ENCODE results near the gene ADCY2. TPM values are rescaled to one million over a fixed set of nuclear protein-coding genes. Genes with fewer than 3 reads are reported as not detected.

The ADCY2 gene
- total and polyA plus RNA-seq, 2 of the 13 experiments (the other 11 are each of a cell fraction or from before 2014, with no cell fraction given) = not detected

DNA sequence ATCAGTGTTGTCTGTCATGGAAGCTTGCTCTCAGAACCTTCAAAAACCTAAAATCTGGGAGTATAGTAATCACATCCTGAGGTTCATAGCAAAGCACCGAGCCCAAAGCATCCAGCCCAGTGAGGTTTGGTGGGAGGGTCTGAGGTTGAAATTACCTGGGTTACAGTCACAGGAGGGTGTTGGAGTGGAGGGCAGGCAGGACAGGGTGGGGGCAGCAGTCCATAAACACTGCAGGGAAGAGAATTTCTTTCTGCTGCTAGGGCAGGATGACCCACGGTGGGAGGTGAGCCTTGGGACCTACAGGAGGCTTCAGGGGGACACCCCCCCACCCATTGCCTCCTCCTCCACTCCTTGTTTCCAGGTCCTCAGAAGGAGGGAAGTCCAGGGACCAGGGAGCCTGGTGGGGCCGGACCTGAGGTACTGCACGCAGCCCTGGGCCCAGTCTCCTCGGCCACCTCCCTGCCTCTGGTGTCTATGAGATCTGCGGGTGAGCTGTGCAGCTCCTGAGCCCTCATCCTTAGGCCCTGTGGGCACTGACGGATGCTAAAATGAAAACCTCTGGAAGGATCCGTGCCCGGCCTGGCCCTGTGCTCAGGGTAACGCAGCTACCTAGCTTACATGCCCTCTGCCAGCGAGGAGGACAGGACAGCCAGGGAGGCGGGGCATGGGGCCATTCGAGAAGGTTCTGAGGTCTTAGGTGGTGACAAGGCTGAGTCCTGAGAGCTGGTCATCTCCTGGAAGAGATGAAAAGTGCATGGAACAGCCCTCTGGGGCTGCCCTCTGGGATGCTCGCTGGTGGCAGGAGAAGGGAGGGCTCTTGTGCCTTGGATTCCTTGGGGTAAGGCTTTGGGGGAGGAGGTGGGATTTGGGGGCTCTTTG is 1.8 kb upstream of the ADCY2 start:
- in situ Hi-C loops (cut with HindIII; ENCODE audit: extremely low pct_ligation_motif_present, low pct_unique_long_range_greater_than_20kb) = loop anchor here (25.0 kb wide), 1 partner anchor 582 kb away; no protein-coding TSS in a partner anchor
- CTCF ChIA-PET (ENCODE audit: low intra/inter-chr PET ratio, low total read pairs) = no interaction called here
- no TSS peak for BruUV-seq (replicated peaks)

More for the DNA sequence above, 1.8 kb upstream of the ADCY2 start:
- no peaks in the 10 kb centered on the region for H3K36me3 ChIP-seq (replicated peaks in 1 of 2; ENCODE audit: control insufficient read depth in 1 of 2, insufficient read depth in 2 of 2, low read length in 2 of 2)
- H3K4me2 ChIP-seq (ENCODE audit: low read depth, low read length) = no peak overlapping the region
- no peak overlapping the region for H3K27ac ChIP-seq (ENCODE audit: extremely low read length, insufficient read depth, low read length)
- H3K9ac ChIP-seq (ENCODE audit: insufficient read depth, low read depth, low read length) = no peak overlapping the region
- no peak for FAIRE-seq
- no peaks in the 10 kb centered on the region for H3K4me1 ChIP-seq (ENCODE audit: insufficient read depth, low read length)
- 0% methylated on average over 4 of the region's 14 CpGs for WGBS (ENCODE audit: low lambda C conversion rate)
- no peak for TF ChIP-seq GMEB1 (CRISPR knock-in tag; IDR thresholded peaks at IDR 0.05; ENCODE audit: borderline replicate concordance)
- no peak for TF ChIP-seq ATM (IDR thresholded peaks at IDR 0.05; ENCODE audit: borderline replicate concordance)
- no peak for TF ChIP-seq ZNF839 (CRISPR knock-in tag; IDR thresholded peaks at IDR 0.05; ENCODE audit: borderline replicate concordance)
- TF ChIP-seq, protein P1, sequence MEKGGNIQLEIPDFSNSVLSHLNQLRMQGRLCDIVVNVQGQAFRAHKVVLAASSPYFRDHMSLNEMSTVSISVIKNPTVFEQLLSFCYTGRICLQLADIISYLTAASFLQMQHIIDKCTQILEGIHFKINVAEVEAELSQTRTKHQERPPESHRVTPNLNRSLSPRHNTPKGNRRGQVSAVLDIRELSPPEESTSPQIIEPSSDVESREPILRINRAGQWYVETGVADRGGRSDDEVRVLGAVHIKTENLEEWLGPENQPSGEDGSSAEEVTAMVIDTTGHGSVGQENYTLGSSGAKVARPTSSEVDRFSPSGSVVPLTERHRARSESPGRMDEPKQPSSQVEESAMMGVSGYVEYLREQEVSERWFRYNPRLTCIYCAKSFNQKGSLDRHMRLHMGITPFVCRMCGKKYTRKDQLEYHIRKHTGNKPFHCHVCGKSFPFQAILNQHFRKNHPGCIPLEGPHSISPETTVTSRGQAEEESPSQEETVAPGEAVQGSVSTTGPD (CRISPR knock-in tag; IDR thresholded peaks at IDR 0.05) = no peak
- no peak for TF ChIP-seq ZIK1 (CRISPR knock-in tag; IDR thresholded peaks at IDR 0.05; ENCODE audit: borderline replicate concordance, low read depth)
- no peak for TF ChIP-seq NFKBIZ (CRISPR knock-in tag; IDR thresholded peaks at IDR 0.05)
- TF ChIP-seq ZBTB26 (CRISPR knock-in tag; IDR thresholded peaks at IDR 0.05; ENCODE audit: borderline replicate concordance) = no peak
- no peak for TF ChIP-seq ZNF225 (CRISPR knock-in tag; IDR thresholded peaks at IDR 0.05)
- DNase-seq (ENCODE audit: low spot score) = no peak
- H3K9me3 ChIP-seq (ENCODE audit: low read length) = no peaks in the 10 kb centered on the region
- no peaks in the 10 kb centered on the region for H3K79me2 ChIP-seq (ENCODE audit: insufficient read depth, low read length)
- peak; percentile 19; the same call in 2 of the 3 replicates for ATAC-seq
- intact Hi-C loops (cut with micrococcal nuclease; ENCODE audit: unreplicated experiment) = loop anchor here (2.0 kb wide), 1 partner anchor 133 kb away; no protein-coding TSS in a partner anchor
- H3K4me3 ChIP-seq (replicated peaks in 1 of 3; ENCODE audit: insufficient read depth in 1 of 3, low read depth in 2 of 3, low read length in 3 of 3) = no peak overlapping the region
- no peak overlapping the region for H2AFZ ChIP-seq (ENCODE audit: low read length)
- peaks cover 0 to 18% of the 10 kb centered on the region in 2 experiments; a peak in 3 of 5 replicates for H3K27me3 ChIP-seq (ENCODE audit: control insufficient read depth in 1 of 2, insufficient read depth in 2 of 2, low read length in 2 of 2)
- POLR2A ChIA-PET = no interaction called here
- H4K20me1 ChIP-seq (ENCODE audit: insufficient read depth, low read length) = no peaks in the 10 kb centered on the region; the same call in 1 of the 2 replicates
